NCI-H1694 (cell line): ENCODE results near the gene PDZK1.
"Not testable (repeated sequence)": the region's sequence is repeated elsewhere in the genome, so short reads cannot be mapped to it uniquely, and the experiment has no call there.

Experiments used
- DNase-seq: peaks from one replicate; lab custom pipeline; 2025; lab: John Stamatoyannopoulos, UW

The PDZK1 gene

GRCh38 chr1:145710291-145711027 lies 3.3 kb upstream of the PDZK1 start:
- no peak for DNase-seq

- no peak for DNase-seq
Observed at GRCh38 chr1:145708063-145708462, 895 bp upstream of the PDZK1 start.

GRCh38 chr1:145706086-145706664 lies 993 bp downstream of the PDZK1 start:
- no peak for DNase-seq

- no peak for DNase-seq
Observed at GRCh38 chr1:145705622-145706021, 1.5 kb downstream of the PDZK1 start.

GRCh38 chr1:145702826-145703225 lies 4.3 kb downstream of the PDZK1 start:
- DNase-seq = no peak

- no peak for DNase-seq
Observed at GRCh38 chr1:145702052-145702451, 5.1 kb downstream of the PDZK1 start.

GRCh38 chr1:145701306-145701862 lies 5.8 kb downstream of the PDZK1 start:
- DNase-seq = no peak

GRCh38 chr1:145696630-145696960 lies 10.6 kb downstream of the PDZK1 start:
- no peak for DNase-seq

- no peak for DNase-seq
Observed at GRCh38 chr1:145695821-145696629, 11.1 kb downstream of the PDZK1 start.

- DNase-seq = no peak
Observed at GRCh38 chr1:145692785-145693443, 14.3 kb downstream of the PDZK1 start.

GRCh38 chr1:145690587-145691558 lies 16.3 kb downstream of the PDZK1 start:
- no peak for DNase-seq

GRCh38 chr1:145689922-145690321 lies 17.2 kb downstream of the PDZK1 start:
- no peak for DNase-seq

- DNase-seq = no peak
Observed at GRCh38 chr1:145688924-145689323, 18.2 kb downstream of the PDZK1 start.

GRCh38 chr1:145688328-145688727 lies 18.8 kb downstream of the PDZK1 start:
- no peak for DNase-seq

GRCh38 chr1:145686078-145686477 lies 21.1 kb downstream of the PDZK1 start:
- not testable (repeated sequence) for DNase-seq

GRCh38 chr1:145684858-145685257 lies 22.3 kb downstream of the PDZK1 start:
- not testable (repeated sequence) for DNase-seq

- not testable (repeated sequence) for DNase-seq
Observed at GRCh38 chr1:145673217-145673616, 34.0 kb downstream of the PDZK1 start.

GRCh38 chr1:145670995-145671745 lies 36.0 kb downstream of the PDZK1 start:
- not testable (repeated sequence) for DNase-seq

GRCh38 chr1:145665015-145665414 lies 42.2 kb downstream of the PDZK1 start:
- DNase-seq = not testable (repeated sequence)

- not testable (repeated sequence) for DNase-seq
Observed at GRCh38 chr1:145662502-145662901, 44.7 kb downstream of the PDZK1 start.
